Measurements from ENCODE around the gene C1orf198.

C1orf198 gene

GRCh38 chr1:230832476-230832875, 35.8 kb downstream of the C1orf198 start:
- DNase-seq (ENCODE audit: low read depth) = no peak

GRCh38 chr1:230831771-230832170, 36.5 kb downstream of the C1orf198 start:
- no peak for DNase-seq (ENCODE audit: low read depth)

- no peak for DNase-seq (ENCODE audit: low read depth)
Measured at GRCh38 chr1:230828421-230828820, 39.9 kb downstream of the C1orf198 start.

- no peak for DNase-seq (ENCODE audit: low read depth)
Measured at GRCh38 chr1:230827801-230828200, 40.5 kb downstream of the C1orf198 start.

GRCh38 chr1:230827081-230827681, 41.1 kb downstream of the C1orf198 start:
- no peak for DNase-seq (ENCODE audit: low read depth)

GRCh38 chr1:230826166-230826875, 42.0 kb downstream of the C1orf198 start:
- DNase-seq (ENCODE audit: low read depth) = no peak

GRCh38 chr1:230825761-230826160, 42.6 kb downstream of the C1orf198 start:
- no peak for DNase-seq (ENCODE audit: low read depth)

GRCh38 chr1:230824919-230825721, 43.2 kb downstream of the C1orf198 start:
- peak; percentile 47 for DNase-seq (ENCODE audit: low read depth)

- no peak for DNase-seq (ENCODE audit: low read depth)
Measured at GRCh38 chr1:230824551-230824918, 43.8 kb downstream of the C1orf198 start.

- no peak for DNase-seq (ENCODE audit: low read depth)
Measured at GRCh38 chr1:230823931-230824381, 44.4 kb downstream of the C1orf198 start.

GRCh38 chr1:230823426-230823825, 44.9 kb downstream of the C1orf198 start:
- DNase-seq (ENCODE audit: low read depth) = no peak

GRCh38 chr1:230822092-230822581, 46.2 kb downstream of the C1orf198 start:
- DNase-seq (ENCODE audit: low read depth) = no peak

GRCh38 chr1:230821346-230821745, 47.0 kb downstream of the C1orf198 start:
- no peak for DNase-seq (ENCODE audit: low read depth)

GRCh38 chr1:230820568-230820967, 47.8 kb downstream of the C1orf198 start:
- DNase-seq (ENCODE audit: low read depth) = no peak

GRCh38 chr1:230819976-230820375, 48.3 kb downstream of the C1orf198 start:
- DNase-seq (ENCODE audit: low read depth) = no peak

- no peak for DNase-seq (ENCODE audit: low read depth)
Measured at GRCh38 chr1:230818901-230819300, 49.4 kb downstream of the C1orf198 start.

GRCh38 chr1:230818367-230818766, 50.0 kb downstream of the C1orf198 start:
- no peak for DNase-seq (ENCODE audit: low read depth)

GRCh38 chr1:230816018-230816417, 52.3 kb downstream of the C1orf198 start:
- no peak for DNase-seq (ENCODE audit: low read depth)

- DNase-seq (ENCODE audit: low read depth) = no peak
Measured at GRCh38 chr1:230814949-230815692, 53.2 kb downstream of the C1orf198 start.

- DNase-seq (ENCODE audit: low read depth) = no peak
Measured at GRCh38 chr1:230812568-230812967, 55.8 kb downstream of the C1orf198 start.

GRCh38 chr1:230809256-230809990, 58.9 kb downstream of the C1orf198 start:
- no peak for DNase-seq (ENCODE audit: low read depth)

All from HS-5 (cell line).